C4-2B (cell line): ENCODE results near the gene PCDH9.

Experiments used
- H3K27ac ChIP-seq: fragments of 450-650 bp; 2 replicates; pipeline ENCODE4 v1.5.1; 2017
- CTCF ChIP-seq: fragments of 450-650 bp; conservative IDR thresholded peaks from 2 replicates; pipeline ENCODE4 v1.5.1; 2017; ENCODE audit warnings: mild to moderate bottlenecking
- ZFX ChIP-seq: fragments of 450-650 bp; IDR thresholded peaks from 2 replicates; pipeline ENCODE4 v1.6.1; 2017

PCDH9 gene

GRCh38 chr13:66359393-66359792 lies 870.7 kb downstream of the PCDH9 start:
- H3K27ac ChIP-seq: no peak overlapping the region
- TF ChIP-seq ZFX (no peak), CTCF (no peak)

GRCh38 chr13:66358564-66358963 lies 871.6 kb downstream of the PCDH9 start:
- no peak overlapping the region for H3K27ac ChIP-seq
- TF ChIP-seq ZFX: no peak
- TF ChIP-seq CTCF: no peak

- no peak for TF ChIP-seq ZFX
- TF ChIP-seq CTCF: no peak
- no peak overlapping the region for H3K27ac ChIP-seq
Observed at GRCh38 chr13:66357463-66357862, 872.7 kb downstream of the PCDH9 start.

GRCh38 chr13:66354879-66355751 lies 875.0 kb downstream of the PCDH9 start:
- no peak overlapping the region for H3K27ac ChIP-seq
- no peak for TF ChIP-seq ZFX
- no peak for TF ChIP-seq CTCF

- no peak overlapping the region for H3K27ac ChIP-seq
- TF ChIP-seq CTCF (no peak), ZFX (no peak)
Observed at GRCh38 chr13:66353664-66354063, 876.5 kb downstream of the PCDH9 start.

GRCh38 chr13:66349966-66350365 lies 880.2 kb downstream of the PCDH9 start:
- TF ChIP-seq CTCF: no peak
- no peak for TF ChIP-seq ZFX
- H3K27ac ChIP-seq: no peak overlapping the region

GRCh38 chr13:66348745-66349690 lies 881.1 kb downstream of the PCDH9 start:
- TF ChIP-seq ZFX (no peak), CTCF (no peak)

More at GRCh38 chr13:66348745-66349690, 881.1 kb downstream of the PCDH9 start:
- H3K27ac ChIP-seq: no peak overlapping the region
